ENCODE results near the gene CYP3A4.

GRCh38 chr7:99798972-99799371, 15.0 kb upstream of the CYP3A4 start:
- TF ChIP-seq POLR2AphosphoS5 (IDR thresholded peaks at IDR 0.05; ENCODE audit: low read depth, low read length) (no peak), SIN3A (IDR thresholded peaks at IDR 0.05; ENCODE audit: borderline replicate concordance, insufficient read depth, low read length) (no peak)

Measured in PFSK-1 (cell line).